NCI-H748 treated with DMSO at 0.1 percent for 48 hours (cell line): ENCODE data around the gene MORC1.
A peak's percentile ranks its signal among the peaks of the same experiment; 100 is the strongest.

Experiments
- DNase-seq: peaks from one replicate; lab custom pipeline; 2025; lab: John Stamatoyannopoulos, UW

The MORC1 gene

DNA sequence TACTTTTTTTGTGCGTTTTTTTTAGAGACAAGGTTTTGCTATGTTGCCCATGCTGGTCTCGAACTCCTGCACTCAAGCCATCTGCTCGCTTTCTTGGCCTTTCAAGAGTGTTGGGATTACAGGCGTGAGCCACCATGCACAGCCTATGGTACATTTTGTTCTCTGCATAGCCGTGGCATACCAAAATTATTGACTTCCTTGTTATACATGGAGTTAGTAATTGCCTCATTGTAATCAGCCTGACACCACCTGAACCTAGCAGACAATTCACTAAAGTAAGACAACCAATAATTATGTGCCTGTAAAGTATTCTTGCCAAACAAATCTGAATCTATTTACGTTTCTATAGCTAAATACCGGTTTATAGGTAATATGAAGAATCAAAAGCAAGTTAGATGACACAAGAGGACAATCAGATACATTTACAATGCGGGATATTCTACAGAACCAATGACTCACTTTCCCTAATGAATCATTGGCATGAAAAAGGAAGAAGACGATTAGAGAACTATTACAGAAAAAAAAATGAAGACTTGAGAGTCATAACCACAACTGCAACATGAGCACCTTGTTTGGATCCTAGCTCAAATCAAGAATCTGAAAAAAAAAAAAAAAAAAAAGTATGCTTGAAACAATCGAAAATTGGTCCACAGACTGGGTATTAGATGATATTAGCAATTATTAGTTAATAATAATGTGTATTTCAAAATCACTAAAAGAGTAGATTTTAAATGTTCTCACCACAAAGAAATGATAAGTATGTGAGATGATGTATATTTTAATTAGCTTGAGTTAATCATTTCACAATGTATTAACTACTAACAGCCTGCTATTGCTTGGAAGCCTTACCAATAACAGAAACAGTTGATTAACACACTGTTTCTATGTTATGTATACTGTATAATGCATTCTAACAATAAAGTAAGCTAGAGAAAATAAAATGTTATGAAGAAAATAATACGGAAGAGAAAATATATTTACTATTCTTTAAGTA, 171.3 kb downstream of the MORC1 start:
- no peak for DNase-seq

DNA sequence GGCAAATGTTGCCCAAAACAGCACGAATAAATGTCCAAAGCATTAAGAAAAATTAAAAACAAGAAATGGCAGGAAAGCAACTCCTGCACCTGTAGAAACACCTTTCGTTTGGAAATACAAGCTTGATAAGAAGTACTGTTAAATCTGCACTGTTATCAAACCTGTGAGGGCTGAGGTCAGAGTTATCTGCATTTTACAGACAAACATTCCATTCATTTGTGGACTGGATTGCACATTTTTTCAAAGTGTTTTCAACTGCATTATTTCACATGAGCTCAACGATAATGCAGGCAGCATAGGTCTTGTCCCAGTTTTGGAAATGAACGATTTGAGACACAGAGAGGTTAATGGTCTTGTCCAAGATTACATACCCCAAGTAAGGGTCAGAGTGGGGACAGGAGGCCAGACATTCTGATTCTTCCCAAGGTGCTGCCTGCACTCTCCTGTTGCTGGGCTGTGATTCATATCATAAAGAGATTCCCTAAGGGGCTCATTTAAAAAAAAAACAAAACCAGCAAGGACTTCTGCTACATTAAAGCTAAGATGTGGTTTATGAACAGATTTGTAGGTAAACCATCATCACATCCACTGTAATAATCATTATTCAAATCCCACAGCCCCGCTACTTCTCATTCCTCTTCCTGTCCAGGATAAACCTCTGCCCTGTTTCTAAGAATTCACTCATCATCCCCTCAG, 177.2 kb downstream of the MORC1 start:
- no peak for DNase-seq

DNA sequence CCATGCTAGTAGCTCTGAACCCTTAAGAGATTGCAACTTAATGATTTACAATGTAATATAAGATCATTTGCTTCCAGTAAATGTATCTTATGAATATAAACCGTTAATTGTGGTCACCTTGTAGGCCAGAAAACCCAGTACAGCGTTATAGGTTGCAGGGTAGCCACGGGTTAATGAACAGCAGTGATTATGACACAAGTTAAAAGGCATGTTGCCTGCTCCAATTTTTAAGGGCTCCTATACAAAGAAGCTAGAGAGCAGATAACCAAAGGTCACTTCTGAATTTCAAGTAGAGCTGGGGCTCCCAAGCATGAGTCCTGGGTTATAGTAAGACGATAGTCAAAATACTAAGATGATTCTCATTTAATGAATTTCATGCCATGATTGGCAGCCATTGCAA, 177.8 kb downstream of the MORC1 start:
- DNase-seq = no peak

DNA sequence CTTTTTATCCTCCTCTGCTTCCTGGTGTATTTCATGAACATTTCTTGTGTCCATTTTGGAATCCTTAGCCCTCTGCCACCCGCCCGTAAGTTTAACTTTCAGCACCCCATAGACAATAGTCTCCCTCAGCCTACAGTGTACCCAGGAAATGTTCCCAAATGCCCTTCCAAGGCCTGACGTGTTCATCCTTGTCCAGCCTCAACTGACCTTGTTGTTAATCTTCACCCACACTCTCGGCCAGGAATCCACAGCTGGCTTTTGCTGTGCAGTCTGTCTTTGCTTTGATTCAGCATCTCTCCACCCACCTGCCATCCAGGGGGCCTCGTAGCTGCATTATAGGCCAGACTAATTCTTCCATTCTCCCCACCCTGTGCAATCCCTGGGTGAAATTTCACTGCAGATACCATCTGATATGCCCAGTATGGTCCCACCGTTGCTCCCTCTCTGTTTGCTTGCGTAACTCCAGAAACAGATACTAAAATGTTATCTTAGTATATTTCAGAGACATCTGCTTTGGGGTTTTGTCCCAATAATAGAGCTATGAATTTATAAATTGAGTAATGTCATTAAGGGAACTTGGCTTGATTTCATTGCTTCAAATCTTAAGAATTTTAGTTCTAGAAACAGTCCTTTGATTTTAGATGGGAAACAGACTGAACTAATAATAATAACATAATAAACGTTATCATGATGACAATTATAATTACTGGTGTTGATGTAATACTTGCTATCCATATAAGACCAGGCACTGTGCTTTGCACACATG, 180.8 kb downstream of the MORC1 start:
- no peak for DNase-seq

DNA sequence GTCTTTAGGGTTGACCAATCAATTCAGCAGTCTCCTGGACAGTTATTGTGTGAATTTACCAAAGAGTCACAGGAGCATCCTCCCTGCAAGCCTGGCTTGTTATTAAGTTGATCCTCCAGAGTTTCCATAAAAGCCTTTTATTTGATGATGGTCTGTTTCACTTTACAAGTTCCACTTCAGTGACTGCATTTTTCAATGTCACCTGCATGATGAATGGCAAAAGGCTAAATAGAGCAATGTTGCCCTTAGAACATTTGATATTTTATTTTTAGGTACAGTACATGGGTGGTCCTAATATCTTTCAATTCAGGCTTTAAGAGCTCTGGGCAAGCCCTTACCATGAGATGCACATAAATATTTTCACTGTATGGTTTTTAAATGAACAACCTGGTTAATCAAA, 186.9 kb downstream of the MORC1 start:
- DNase-seq = no peak

DNA sequence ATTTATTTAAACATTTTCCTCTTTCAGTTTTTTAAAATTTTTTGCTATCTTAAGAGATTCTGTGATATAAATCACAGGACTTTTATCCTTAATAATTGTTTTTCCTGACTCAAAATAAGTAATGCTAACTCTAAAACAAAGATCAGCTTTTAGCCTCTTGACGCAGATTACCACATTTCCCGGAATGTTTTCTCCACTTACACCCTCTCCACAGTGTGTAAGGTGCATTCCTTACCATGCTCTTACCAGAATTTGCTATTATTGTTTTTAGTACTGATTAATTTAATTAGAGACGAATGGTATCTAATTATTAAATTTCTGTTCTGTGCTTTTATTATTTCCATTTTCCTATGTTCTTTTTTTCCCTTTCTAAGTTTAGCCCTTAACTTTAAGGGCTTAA, 199.1 kb downstream of the MORC1 start:
- no peak for DNase-seq

DNA sequence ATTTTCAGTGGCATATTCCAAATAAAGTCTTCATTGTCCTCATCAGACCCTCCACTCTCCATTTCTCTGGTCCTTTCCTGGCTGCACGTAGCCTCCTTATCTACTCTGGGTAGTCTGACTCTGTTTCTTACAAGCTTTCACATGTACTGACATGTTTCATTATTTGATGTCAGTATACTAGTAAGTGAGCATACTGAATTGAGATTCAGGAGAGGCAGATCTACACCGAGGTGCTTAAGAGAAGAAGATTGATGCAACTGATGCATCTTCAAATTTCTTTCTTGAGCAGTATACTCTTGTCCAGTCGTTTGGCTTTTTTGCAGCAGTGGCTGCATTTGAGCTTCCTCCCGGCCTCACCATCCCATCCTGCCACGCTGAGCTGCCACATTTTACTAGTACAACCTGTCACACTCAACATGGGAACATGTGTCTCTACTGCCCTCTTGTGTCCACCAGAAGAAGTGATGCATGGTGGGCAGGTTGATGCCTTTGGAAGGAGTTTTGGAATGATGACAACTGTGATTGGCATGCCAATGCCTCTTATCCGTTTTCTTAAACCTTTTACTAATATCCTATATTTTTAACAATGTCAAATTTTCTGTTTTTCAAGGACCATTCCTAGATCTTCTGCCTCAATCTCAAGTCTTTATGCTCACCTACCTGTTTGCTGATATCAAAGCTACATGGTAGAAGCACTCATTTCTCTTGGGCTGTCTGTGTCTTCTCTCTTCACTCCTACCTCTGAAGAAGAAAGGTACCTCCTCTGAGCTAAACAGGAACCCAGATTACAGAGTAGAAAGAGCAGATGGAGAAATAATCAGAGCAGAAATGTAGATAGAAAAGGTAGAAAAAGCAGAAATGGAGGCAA, 202.9 kb downstream of the MORC1 start:
- peak; percentile 44 for DNase-seq

DNA sequence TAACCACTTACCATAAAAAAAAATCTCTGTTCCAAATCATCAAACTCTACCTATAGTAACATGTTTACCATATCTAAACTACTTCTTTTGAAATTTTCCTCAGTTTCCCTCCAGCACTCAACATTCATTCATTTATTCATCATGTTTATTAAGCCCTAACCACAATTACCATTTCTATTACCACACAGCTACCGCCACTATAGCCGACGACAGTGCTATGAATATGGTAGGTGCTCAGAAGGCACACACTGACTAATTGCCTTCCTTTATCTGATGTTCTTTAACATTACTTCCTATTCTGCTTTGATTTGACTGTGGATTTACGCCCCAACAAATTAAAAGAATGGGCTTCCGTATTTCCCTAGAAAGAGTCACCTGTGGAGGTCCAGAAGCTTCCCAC, 208.1 kb downstream of the MORC1 start:
- no peak for DNase-seq
